A673 (cell line): ENCODE results near the gene ITPKC. TPM values are rescaled to one million over a fixed set of nuclear protein-coding genes. Genes with fewer than 3 reads are reported as not detected.

Experiments used
- BruUV-seq: library from RNA; stranded (reverse); fragments of 400-500 nt; replicated peaks from 2 replicates; lab custom pipeline; 2021; lab: Mats Ljungman, UMichigan
- CTCF ChIA-PET: fragments of 300-600 bp; sonication (Branson Sonifier 250); formaldehyde crosslinking; loops from one replicate; lab custom pipeline; 2022; ENCODE audit warnings: antibody characterized with exemption; lab: Charles Lee
- POLR2A ChIA-PET: fragments of 300-600 bp; sonication (Branson Sonifier 250); formaldehyde crosslinking; loops from one replicate; lab custom pipeline; 2022; ENCODE audit warnings: antibody characterized with exemption; ENCODE audit not compliant: low non-redundant PET; lab: Charles Lee
- DNase-seq: peaks from one replicate; pipeline ENCODE4 v3.0.0-alpha.2; 2015; ENCODE audit warnings: low spot score
- H3K27ac ChIP-seq: fragments of 200-600 bp; sonication (generic); 2 replicates; pipeline ENCODE4 v1.5.1; 2016; ENCODE audit warnings: mixed run types, low read depth, mild to moderate bottlenecking, mixed read lengths, antibody characterized with exemption, low read length; ENCODE audit not compliant: poor library complexity, severe bottlenecking
- H3K27me3 ChIP-seq: fragments of 200-600 bp; sonication (generic); replicated peaks from 2 replicates; pipeline ENCODE4 v1.6.1; 2017; ENCODE audit warnings: mixed run types, low read depth, mild to moderate bottlenecking, mixed read lengths, antibody characterized with exemption, low read length; ENCODE audit not compliant: insufficient read depth, poor library complexity
- H3K36me3 ChIP-seq: fragments of 200-600 bp; sonication (generic); 2 replicates; pipeline ENCODE4 v1.6.1; 2016; ENCODE audit warnings: mixed run types, mild to moderate bottlenecking, mixed read lengths, antibody characterized with exemption, low read length; ENCODE audit not compliant: insufficient read depth, poor library complexity, severe bottlenecking
- H3K4me1 ChIP-seq: fragments of 200-600 bp; sonication (generic); 2 replicates; pipeline ENCODE4 v1.6.1; 2017; ENCODE audit warnings: mixed run types, mild to moderate bottlenecking, mixed read lengths, antibody characterized with exemption, low read length; ENCODE audit not compliant: insufficient read depth, poor library complexity, severe bottlenecking
- H3K4me3 ChIP-seq: fragments of 200-600 bp; sonication (generic); 2 replicates; pipeline ENCODE4 v1.5.1; 2016; ENCODE audit warnings: low read depth, mixed run types, mild to moderate bottlenecking, mixed read lengths, low read length; ENCODE audit not compliant: poor library complexity, severe bottlenecking
- H3K9me3 ChIP-seq: fragments of 200-600 bp; sonication (generic); 2 replicates; pipeline ENCODE4 v1.6.1; 2016; ENCODE audit warnings: mixed run types, low read depth, mild to moderate bottlenecking, mixed read lengths, antibody characterized with exemption, low read length; ENCODE audit not compliant: poor library complexity, severe bottlenecking
- CTCF ChIP-seq: fragments of 300-800, 200-600 bp; sonication (generic); conservative IDR thresholded peaks from 2 replicates; pipeline ENCODE4 v1.5.1; 2017; ENCODE audit warnings: low read depth, mild to moderate bottlenecking, antibody characterized with exemption, low read length, moderate library complexity, mixed read lengths
- EZH2 ChIP-seq: fragments of 200-600 bp; sonication (generic); IDR thresholded peaks from 2 replicates; pipeline ENCODE4 v1.6.1; 2017; ENCODE audit warnings: borderline replicate concordance, low read depth, mild to moderate bottlenecking, mixed read lengths, antibody characterized with exemption, low read length; ENCODE audit not compliant: poor library complexity, severe bottlenecking
- intact Hi-C: fragments of 100-400 bp; cut with micrococcal nuclease; formaldehyde crosslinking; loops from one replicate; pipeline ENCODE4 v1.10.0; 2022; ENCODE audit not compliant: unreplicated experiment
- total RNA-seq: library from RNA; stranded (reverse); gene quantifications from 2 replicates; pipeline ENCODE4 v1.2.3, GENCODE V29; 2021

ITPKC gene
- total RNA-seq, 1 experiment from 2014 or later = 7.2 TPM

DNA sequence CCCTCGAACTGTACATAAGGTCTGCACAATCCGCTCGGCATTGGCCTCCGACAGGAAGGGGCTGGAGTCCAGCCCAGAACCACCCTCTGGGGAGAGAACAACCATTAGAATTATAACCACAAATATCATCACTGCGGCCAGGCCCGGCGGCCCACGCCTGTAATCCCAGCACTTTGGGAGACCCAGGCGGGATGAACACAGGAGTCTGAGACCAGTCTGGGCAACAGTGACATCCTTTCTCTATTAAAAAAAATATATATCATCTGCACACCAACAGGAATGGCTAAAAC is 11.6 kb upstream of the ITPKC start:
- BruUV-seq = no TSS peak
- Histone ChIP-seq H3K4me3 (no peak overlapping the region), H3K27ac (no peak overlapping the region), H3K36me3 (peaks cover 35% of the 10 kb centered on the region), H3K27me3 (no peaks in the 10 kb centered on the region), H3K4me1 (no peaks in the 10 kb centered on the region), H3K9me3 (no peaks in the 10 kb centered on the region)
- TF ChIP-seq EZH2 (no peak), CTCF (no peak)
- CTCF ChIA-PET = no interaction called here
- DNase-seq = no peak
- POLR2A ChIA-PET = no interaction called here
- intact Hi-C loops = no loop called here

DNA sequence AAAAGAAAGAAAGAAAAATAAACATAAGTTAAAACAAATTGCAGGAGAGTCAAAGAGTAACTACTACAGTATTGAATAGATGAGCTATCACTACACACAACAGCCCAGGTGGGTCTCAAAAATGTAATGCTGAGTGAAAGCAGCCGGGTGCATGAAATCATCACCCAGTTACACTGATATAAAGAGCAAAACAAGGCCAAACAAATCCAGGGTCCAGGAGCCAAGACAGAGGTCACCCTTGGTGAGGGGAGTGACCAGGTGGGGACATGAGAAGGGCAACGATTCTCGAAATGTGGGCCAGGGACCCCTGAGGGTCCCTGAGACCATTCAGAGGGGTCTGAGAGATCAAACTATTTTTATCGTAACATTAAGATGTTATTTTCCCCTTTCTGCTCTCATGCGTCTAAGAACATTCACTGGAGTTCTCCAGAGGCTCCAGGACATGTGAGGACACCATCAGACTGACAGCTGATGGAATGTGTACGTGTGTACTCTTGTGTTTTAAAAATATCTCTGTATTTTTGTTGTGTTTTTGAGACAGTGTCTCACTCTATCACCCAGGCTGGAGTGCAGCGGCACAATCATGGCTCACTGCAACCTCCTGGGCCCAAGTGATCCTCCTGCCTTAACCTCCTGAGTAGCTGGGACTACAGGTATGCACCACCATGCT is 10.8 kb upstream of the ITPKC start:
- POLR2A ChIA-PET = no interaction called here

GRCh38 chr19:40707615-40708014 is 9.3 kb upstream of the ITPKC start:
- POLR2A ChIA-PET = interaction anchor here (0.6 kb wide), 1 partner anchor 12 kb away, joined by 10 read pairs; no protein-coding TSS in a partner anchor
- Histone ChIP-seq H3K9me3 (no peaks in the 10 kb centered on the region), H3K4me3 (no peak overlapping the region), H3K27me3 (no peaks in the 10 kb centered on the region), H3K27ac (no peak overlapping the region), H3K4me1 (no peaks in the 10 kb centered on the region), H3K36me3 (peaks cover 36% of the 10 kb centered on the region)
- DNase-seq = no peak
- TF ChIP-seq EZH2 = no peak
- no peak for TF ChIP-seq CTCF
- BruUV-seq = no TSS peak
- CTCF ChIA-PET = no interaction called here
- intact Hi-C loops = no loop called here

More for the DNA sequence above, 10.8 kb upstream of the ITPKC start:
- no TSS peak for BruUV-seq
- no peak overlapping the region for H3K27ac ChIP-seq
- H3K36me3 ChIP-seq = peaks cover 38% of the 10 kb centered on the region
- no peaks in the 10 kb centered on the region for H3K4me1 ChIP-seq
- CTCF ChIA-PET = no interaction called here
- H3K27me3 ChIP-seq = no peaks in the 10 kb centered on the region
- H3K9me3 ChIP-seq = no peaks in the 10 kb centered on the region
- H3K4me3 ChIP-seq = no peak overlapping the region
- intact Hi-C loops = no loop called here
- TF ChIP-seq CTCF (no peak), EZH2 (no peak)
- no peak for DNase-seq
